Vagina (tissue), 2 donors: ENCODE data around the gene PSPH.
"Not testable (repeated sequence)": the region's sequence is repeated elsewhere in the genome, so short reads cannot be mapped to it uniquely, and the experiment has no call there.

Experiments used
- POLR2A ChIP-seq, 2 donors: fragments of 450-650 bp; IDR thresholded peaks; one replicate each; pipeline ENCODE4 v1.6.1; 2017; ENCODE audit warnings: antibody characterized with exemption in 2 of 2, mild to moderate bottlenecking in 2 of 2, moderate library complexity in 2 of 2
- TF ChIP-seq, protein P1 (sequence below), 3 experiments: fragments of 450-650 bp in 2 of 3; fragments of 200-600 bp in 1 of 3; sonication (generic) in 1 of 3; IDR thresholded peaks; one replicate each; pipeline ENCODE4 v1.5.1; 2017 to 2019; ENCODE audit warnings: antibody characterized with exemption in 3 of 3, mild to moderate bottlenecking in 2 of 3, moderate library complexity in 2 of 3

DNA sequence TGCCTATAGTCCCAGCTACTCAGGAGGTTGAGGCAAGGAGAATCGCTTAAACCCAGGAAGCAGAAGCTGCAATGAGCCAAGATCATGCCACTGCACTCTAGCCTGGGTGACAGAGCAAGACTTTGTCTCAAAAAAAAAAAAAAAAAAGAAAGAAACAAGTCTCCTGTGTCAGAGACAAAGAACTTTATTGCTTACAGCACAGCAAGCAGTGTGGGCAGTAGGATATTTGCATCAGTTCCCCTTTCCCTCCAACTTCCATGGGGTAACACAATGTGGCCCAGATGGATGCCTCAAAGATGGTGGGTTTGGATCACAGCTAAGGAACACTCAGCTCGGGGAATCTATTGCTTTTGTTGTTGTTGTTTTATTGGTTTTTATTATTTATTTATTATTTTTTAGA is 5.5 kb downstream of the PSPH start:
- TF ChIP-seq, protein P1, sequence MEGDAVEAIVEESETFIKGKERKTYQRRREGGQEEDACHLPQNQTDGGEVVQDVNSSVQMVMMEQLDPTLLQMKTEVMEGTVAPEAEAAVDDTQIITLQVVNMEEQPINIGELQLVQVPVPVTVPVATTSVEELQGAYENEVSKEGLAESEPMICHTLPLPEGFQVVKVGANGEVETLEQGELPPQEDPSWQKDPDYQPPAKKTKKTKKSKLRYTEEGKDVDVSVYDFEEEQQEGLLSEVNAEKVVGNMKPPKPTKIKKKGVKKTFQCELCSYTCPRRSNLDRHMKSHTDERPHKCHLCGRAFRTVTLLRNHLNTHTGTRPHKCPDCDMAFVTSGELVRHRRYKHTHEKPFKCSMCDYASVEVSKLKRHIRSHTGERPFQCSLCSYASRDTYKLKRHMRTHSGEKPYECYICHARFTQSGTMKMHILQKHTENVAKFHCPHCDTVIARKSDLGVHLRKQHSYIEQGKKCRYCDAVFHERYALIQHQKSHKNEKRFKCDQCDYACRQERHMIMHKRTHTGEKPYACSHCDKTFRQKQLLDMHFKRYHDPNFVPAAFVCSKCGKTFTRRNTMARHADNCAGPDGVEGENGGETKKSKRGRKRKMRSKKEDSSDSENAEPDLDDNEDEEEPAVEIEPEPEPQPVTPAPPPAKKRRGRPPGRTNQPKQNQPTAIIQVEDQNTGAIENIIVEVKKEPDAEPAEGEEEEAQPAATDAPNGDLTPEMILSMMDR (IDR thresholded peaks at IDR 0.05), result not testable (repeated sequence)
- not testable (repeated sequence) for TF ChIP-seq POLR2A (IDR thresholded peaks at IDR 0.05)
